ENCODE measurements around the gene RERE.

- TF ChIP-seq, protein P1, sequence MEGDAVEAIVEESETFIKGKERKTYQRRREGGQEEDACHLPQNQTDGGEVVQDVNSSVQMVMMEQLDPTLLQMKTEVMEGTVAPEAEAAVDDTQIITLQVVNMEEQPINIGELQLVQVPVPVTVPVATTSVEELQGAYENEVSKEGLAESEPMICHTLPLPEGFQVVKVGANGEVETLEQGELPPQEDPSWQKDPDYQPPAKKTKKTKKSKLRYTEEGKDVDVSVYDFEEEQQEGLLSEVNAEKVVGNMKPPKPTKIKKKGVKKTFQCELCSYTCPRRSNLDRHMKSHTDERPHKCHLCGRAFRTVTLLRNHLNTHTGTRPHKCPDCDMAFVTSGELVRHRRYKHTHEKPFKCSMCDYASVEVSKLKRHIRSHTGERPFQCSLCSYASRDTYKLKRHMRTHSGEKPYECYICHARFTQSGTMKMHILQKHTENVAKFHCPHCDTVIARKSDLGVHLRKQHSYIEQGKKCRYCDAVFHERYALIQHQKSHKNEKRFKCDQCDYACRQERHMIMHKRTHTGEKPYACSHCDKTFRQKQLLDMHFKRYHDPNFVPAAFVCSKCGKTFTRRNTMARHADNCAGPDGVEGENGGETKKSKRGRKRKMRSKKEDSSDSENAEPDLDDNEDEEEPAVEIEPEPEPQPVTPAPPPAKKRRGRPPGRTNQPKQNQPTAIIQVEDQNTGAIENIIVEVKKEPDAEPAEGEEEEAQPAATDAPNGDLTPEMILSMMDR (IDR thresholded peaks at IDR 0.05; ENCODE audit: insufficient read depth, low read depth, low read length): no peak
- no peak for TF ChIP-seq EZH2 (IDR thresholded peaks at IDR 0.05; ENCODE audit: insufficient read depth, low read length)
These were observed 354.1 kb downstream of the RERE start for GRCh38 chr1:8463144-8463927.
